T47D (cell line): ENCODE measurements around the gene ACER1.

ENCODE experiments used
- DNase-seq, 2 experiments: peaks; one replicate each; pipeline versions ENCODE4 v3.0.0 to v3.0.0-alpha.2; 2011 to 2012; ENCODE audit warnings: low read depth in 1 of 2, low spot score in 1 of 2
- JUND ChIP-seq: IDR thresholded peaks from 2 replicates; pipeline ENCODE4 v1.6.1; 2012; ENCODE audit warnings: low read depth
- in situ Hi-C: cut with HindIII; loops from 2 replicates; pipeline ENCODE4 v1.10.0; 2016; ENCODE audit warnings: low sequenced_read_pairs, low pct_unique_long_range_greater_than_20kb

The ACER1 gene

GRCh38 chr19:6333439-6333838 lies at the start of gene ACER1:
TSS of gene ACER1 (minus strand) at chr19:6333612. CDS start at chr19:6333551, 61 bp downstream.
- in situ Hi-C loops, result no loop called here
- DNase-seq, result peak; percentile 57 to 85

GRCh38 chr19:6383188-6383587 lies 49.8 kb upstream of the ACER1 start:
- TF ChIP-seq JUND, result no peak
- in situ Hi-C loops, result no loop called here

More at GRCh38 chr19:6333439-6333838, at the start of gene ACER1:
- no peak for TF ChIP-seq JUND

GRCh38 chr19:6381030-6381750 lies 47.8 kb upstream of the ACER1 start:
- TF ChIP-seq JUND, result no peak
- in situ Hi-C loops, result no loop called here
- no peak for DNase-seq

More at GRCh38 chr19:6383188-6383587, 49.8 kb upstream of the ACER1 start:
- no peak for DNase-seq

- TF ChIP-seq JUND, result no peak
- in situ Hi-C loops, result no loop called here
- DNase-seq, result no peak
These were observed 46.3 kb upstream of the ACER1 start for GRCh38 chr19:6379744-6380143.

- in situ Hi-C loops, result no loop called here
- DNase-seq, result no peak
- TF ChIP-seq JUND, result no peak
These were observed 45.1 kb upstream of the ACER1 start for GRCh38 chr19:6378486-6378885.

GRCh38 chr19:6378041-6378440 lies 44.6 kb upstream of the ACER1 start:
- DNase-seq, result peak in 1 of 2 experiments; percentile 14
- in situ Hi-C loops, result no loop called here
- no peak for TF ChIP-seq JUND

GRCh38 chr19:6376512-6377190 lies 43.2 kb upstream of the ACER1 start:
- DNase-seq, result no peak
- in situ Hi-C loops, result no loop called here
- no peak for TF ChIP-seq JUND

GRCh38 chr19:6375411-6376010 lies 42.1 kb upstream of the ACER1 start, which contains the start of gene PSPN:
TSS of gene PSPN (minus strand) at chr19:6375933. CDS start at chr19:6375849, 84 bp downstream.
- no peak for TF ChIP-seq JUND
- in situ Hi-C loops, result no loop called here

GRCh38 chr19:6374711-6375410 lies 41.4 kb upstream of the ACER1 start:
- in situ Hi-C loops, result no loop called here
- DNase-seq, result no peak
- TF ChIP-seq JUND, result no peak

More at GRCh38 chr19:6375411-6376010, 42.1 kb upstream of the ACER1 start, which contains the start of gene PSPN:
- DNase-seq, result no peak

GRCh38 chr19:6374161-6374709 lies 40.8 kb upstream of the ACER1 start:
- no peak for DNase-seq
- no peak for TF ChIP-seq JUND
- in situ Hi-C loops, result no loop called here

- DNase-seq, result no peak
- no peak for TF ChIP-seq JUND
- in situ Hi-C loops, result no loop called here
These were observed 40.3 kb upstream of the ACER1 start for GRCh38 chr19:6373813-6374108.

- peak; percentile 73 to 96 for DNase-seq
- in situ Hi-C loops, result no loop called here
- TF ChIP-seq JUND, result no peak
These were observed 39.8 kb upstream of the ACER1 start for GRCh38 chr19:6373096-6373812.
